ENCODE measurements around the gene KLHL29. TPM values are rescaled to one million over a fixed set of nuclear protein-coding genes. Genes with fewer than 3 reads are reported as not detected.

KLHL29 gene
- total RNA-seq, 4 donors from 2014 or later: 10.1 to 27.3 (median 15.7) TPM

DNA sequence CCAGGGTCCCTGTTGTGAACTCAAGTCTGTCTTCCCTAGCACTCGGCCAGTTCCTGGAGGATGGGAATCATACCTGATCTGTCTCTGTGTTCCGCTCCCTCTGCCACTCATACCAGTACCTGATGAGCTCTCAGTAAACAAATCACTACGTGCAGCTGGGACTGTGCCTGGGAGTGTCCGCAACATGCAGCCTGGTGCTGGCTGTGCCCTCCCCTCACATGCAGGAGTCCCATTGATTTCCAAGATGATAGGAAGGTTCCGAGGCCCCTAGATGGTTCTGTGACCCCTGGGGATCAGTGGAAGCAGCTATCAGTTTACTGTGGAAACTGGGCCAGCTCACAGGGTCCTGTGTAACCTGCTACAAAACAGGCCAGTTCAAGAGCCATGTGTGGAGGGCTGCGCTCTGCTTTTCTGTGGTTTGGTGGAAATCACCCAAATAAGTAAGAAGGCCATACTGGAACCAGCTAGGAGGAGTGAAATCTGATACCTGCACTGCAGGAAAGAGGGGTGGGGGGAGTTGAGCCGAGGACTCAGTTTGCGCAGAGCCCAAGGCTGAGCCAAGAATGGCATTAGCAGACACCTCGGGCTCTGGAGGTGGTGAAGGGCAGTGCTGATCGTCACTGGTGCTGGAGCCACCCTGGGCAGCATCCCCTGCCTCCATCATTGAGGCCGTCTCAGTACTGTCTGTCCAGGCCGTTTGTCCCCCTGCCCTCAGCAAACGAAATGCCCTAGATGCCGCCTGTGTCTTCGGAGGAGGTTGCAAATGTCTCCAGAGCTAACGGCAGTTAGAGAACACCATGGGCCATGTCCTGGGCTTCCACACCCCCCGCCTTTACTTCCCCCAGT is 93.3 kb downstream of the KLHL29 start:
- 83 to 88% methylated on average over 16 to 17 of the region's 17 CpGs for WGBS, 2 donors
- intact Hi-C loops (cut with DNase I; ENCODE audit: low total_unique reads): no loop called here
- no peak overlapping the region for H3K4me3 ChIP-seq (ENCODE audit: low read depth, poor library complexity, severe bottlenecking)
- no peak for TF ChIP-seq POLR2A (IDR thresholded peaks at IDR 0.05)
- TF ChIP-seq, protein P1, sequence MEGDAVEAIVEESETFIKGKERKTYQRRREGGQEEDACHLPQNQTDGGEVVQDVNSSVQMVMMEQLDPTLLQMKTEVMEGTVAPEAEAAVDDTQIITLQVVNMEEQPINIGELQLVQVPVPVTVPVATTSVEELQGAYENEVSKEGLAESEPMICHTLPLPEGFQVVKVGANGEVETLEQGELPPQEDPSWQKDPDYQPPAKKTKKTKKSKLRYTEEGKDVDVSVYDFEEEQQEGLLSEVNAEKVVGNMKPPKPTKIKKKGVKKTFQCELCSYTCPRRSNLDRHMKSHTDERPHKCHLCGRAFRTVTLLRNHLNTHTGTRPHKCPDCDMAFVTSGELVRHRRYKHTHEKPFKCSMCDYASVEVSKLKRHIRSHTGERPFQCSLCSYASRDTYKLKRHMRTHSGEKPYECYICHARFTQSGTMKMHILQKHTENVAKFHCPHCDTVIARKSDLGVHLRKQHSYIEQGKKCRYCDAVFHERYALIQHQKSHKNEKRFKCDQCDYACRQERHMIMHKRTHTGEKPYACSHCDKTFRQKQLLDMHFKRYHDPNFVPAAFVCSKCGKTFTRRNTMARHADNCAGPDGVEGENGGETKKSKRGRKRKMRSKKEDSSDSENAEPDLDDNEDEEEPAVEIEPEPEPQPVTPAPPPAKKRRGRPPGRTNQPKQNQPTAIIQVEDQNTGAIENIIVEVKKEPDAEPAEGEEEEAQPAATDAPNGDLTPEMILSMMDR (IDR thresholded peaks at IDR 0.05): no peak
- DNase-seq (ENCODE audit: low spot score in 2 of 2): no peak

DNA sequence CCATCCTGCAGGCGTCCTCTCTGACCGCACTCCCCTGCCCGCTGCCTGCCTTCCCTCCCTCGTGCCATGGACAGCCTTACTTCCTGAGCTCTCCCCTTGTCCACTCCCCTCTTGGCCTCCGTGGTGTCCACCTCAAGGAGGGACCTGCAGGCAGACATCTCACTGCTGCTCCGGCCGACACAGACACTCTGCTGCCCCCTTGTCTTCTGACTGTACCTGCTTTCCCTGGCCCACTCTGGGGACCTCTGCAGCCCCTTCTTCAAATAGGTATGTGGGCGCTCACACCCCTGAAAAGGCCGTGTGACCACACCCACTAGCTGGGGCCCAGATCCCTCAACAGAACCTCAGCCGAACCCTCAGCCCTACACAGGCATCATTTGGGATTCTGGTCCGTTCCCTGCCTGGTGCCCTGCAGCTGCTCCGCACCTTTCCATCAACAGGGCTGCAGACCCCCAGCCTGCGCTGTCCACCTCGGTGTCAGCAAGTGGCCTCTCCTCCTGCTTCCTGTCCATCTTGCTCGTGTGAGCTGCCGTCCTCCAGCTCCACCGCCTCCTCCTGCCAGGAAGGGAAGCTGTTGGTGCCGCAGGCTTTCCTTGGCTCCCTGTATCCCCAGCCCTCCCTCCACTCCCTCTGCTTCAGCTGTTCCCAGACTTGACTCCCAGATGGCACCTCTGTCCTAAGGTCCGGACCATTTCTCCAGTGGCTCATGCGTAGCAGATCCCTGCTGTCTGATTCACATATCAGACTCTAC is 94.1 kb downstream of the KLHL29 start:
- H3K4me3 ChIP-seq (ENCODE audit: low read depth, poor library complexity, severe bottlenecking): no peak overlapping the region
- TF ChIP-seq, protein P1 (IDR thresholded peaks at IDR 0.05): no peak
- no peak for TF ChIP-seq POLR2A (IDR thresholded peaks at IDR 0.05)
- intact Hi-C loops (cut with DNase I; ENCODE audit: low total_unique reads): no loop called here
- no peak for DNase-seq (ENCODE audit: low spot score in 2 of 2)
- 87 to 91% methylated on average over 20 of the region's 20 CpGs for WGBS, 2 donors

DNA sequence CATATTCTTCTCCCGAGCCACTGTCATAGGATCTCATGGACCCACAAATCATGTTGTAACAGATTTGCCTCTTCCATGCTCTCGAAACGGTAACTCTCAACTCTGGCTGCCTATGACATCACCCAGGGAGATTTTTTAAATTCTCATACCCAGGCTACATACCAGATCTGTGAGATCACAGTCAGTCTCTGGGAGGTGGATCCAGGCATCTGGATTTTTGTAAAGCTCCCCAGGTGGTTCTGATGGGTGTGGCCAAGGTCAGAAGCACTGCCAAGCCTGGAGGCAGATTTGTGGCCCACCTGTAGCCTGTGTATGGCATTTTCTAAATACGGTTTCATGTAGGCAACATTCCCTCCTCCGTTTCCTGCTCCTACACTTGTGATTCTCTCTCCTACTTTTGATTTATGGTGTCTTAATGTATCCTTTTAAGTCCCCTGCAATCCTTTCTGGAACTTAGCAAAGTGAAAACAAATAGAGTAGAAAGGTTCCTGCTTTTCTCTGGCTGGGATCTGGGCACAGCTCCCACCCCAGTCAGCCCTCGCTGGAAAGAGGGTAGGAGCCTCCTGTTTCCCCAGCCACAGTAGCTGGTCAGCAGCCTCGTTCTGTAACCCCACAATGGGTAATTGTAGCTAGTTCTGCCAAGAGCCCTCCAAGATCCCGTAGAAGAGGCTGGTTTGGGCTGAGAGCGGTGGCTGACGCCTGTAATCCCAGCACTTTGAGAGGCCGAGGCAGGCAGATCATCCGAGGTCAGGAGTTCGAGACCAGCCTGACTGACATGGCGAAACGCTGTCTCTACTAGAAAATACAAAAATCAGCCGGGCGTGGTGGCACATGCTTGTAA is 96.2 kb downstream of the KLHL29 start:
- DNase-seq (ENCODE audit: low spot score in 2 of 2): no peak
- WGBS, 2 donors: 67 to 74% methylated on average over 17 of the region's 17 CpGs
- H3K4me3 ChIP-seq (ENCODE audit: low read depth, poor library complexity, severe bottlenecking): no peak overlapping the region

DNA sequence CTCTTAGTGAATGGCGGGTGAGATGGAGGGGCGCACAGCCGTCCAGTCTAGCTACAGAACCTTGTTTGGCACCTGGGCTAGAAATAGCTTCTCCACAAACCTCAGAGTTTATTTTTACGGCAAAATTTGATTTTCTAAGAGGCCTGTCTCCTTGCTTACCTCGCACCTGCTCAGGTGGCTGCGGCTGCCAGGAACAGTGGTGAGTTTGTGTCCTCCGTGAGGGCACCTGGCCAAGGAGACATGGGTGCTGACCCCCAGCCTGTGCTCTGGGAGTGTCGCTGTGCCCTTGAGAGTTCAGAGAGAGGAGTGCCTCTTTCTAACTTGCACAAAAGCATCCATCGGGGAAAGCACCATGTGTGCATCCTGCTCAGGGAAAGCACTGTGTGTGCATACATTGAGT is 97.2 kb downstream of the KLHL29 start:
- no peak for DNase-seq (ENCODE audit: low spot score in 2 of 2)
- intact Hi-C loops (cut with DNase I; ENCODE audit: low total_unique reads): no loop called here
- TF ChIP-seq, protein P1 (IDR thresholded peaks at IDR 0.05): no peak
- no peak for TF ChIP-seq POLR2A (IDR thresholded peaks at IDR 0.05)
- 97 to 98% methylated on average over 9 of the region's 9 CpGs for WGBS, 2 donors
- H3K4me3 ChIP-seq (ENCODE audit: low read depth, poor library complexity, severe bottlenecking): no peak overlapping the region

More for the DNA sequence above, 96.2 kb downstream of the KLHL29 start:
- TF ChIP-seq POLR2A (IDR thresholded peaks at IDR 0.05): no peak
- TF ChIP-seq, protein P1 (IDR thresholded peaks at IDR 0.05): no peak
- intact Hi-C loops (cut with DNase I; ENCODE audit: low total_unique reads): no loop called here

DNA sequence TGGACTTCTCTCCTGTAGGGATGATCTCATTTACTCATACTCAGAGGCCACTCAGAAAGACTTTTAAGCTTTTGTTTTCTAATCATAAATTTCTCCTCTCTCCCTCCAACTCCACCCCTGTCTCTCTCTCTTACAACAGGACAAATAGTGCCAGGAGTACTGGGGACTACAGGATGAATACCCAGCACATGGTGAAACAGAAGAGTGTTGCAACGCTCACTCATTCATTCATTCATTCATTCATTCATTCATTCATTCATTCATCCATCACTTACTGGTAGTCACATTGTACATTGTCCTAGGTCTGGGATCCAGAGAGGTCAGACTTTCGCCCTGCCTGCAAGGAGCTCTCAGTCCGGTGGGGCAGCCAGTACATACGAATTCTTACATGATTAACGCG is 97.6 kb downstream of the KLHL29 start:
- no peak overlapping the region for H3K4me3 ChIP-seq (ENCODE audit: low read depth, poor library complexity, severe bottlenecking)
- intact Hi-C loops (cut with DNase I; ENCODE audit: low total_unique reads): no loop called here
- 92 to 94% methylated on average over 6 of the region's 6 CpGs for WGBS, 2 donors
- TF ChIP-seq, protein P1 (IDR thresholded peaks at IDR 0.05): no peak
- no peak for TF ChIP-seq POLR2A (IDR thresholded peaks at IDR 0.05)
- DNase-seq (ENCODE audit: low spot score in 2 of 2): no peak
